Pulmonary artery endothelial cell (primary cell): ENCODE measurements around the gene MCM3. TPM values are rescaled to one million over a fixed set of nuclear protein-coding genes. Genes with fewer than 3 reads are reported as not detected.

ENCODE experiments used
- DNase-seq: peaks from one replicate; pipeline ENCODE4 v3.0.0-alpha.2; 2011; ENCODE audit warnings: low read depth, low spot score
- total RNA-seq: library from RNA; depleted of rRNA; stranded (reverse); fragments of >200 nt; gene quantifications from 2 replicates; pipeline ENCODE4 v1.2.3, GENCODE V29; 2014

MCM3 gene
- total RNA-seq, 1 donor from 2014 or later = 88.2 TPM

DNA sequence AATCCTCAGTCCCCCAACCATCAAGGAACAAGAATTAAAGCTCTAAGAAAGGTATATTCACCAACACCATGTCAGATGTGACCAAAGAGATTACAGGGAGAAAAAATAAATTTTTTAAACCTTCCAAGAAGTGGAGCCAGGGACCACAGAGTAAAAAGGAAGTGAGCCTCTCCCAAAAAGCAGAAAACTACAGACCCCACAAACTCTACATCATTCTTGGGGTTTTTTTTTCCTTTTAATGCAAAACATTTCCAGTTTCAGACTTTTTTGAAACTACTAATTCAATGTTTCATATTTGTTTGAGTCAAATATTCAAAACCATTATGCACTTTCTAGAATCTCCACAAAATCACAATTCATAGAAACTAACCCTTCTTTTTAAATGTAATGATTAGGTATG, 33.4 kb downstream of the MCM3 start:
- DNase-seq = no peak

DNA sequence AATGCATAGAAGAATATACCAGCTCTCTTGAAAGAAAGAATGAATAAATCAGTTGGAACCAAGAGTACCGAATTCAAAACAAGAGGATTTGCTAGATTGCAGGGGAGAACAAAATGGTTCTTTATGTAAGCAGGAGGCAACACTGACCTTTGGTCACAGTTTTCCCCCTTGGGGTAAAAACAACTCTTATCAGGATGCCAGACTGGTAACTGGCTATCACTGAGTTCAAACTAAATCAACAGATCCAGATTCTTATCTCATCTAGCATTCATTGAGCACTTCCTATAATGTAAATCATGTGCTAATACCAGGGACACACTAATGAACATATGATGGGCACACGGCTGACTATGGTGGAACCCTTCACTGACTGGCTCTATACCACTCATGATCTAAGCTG, 35.5 kb downstream of the MCM3 start:
- DNase-seq = no peak

DNA sequence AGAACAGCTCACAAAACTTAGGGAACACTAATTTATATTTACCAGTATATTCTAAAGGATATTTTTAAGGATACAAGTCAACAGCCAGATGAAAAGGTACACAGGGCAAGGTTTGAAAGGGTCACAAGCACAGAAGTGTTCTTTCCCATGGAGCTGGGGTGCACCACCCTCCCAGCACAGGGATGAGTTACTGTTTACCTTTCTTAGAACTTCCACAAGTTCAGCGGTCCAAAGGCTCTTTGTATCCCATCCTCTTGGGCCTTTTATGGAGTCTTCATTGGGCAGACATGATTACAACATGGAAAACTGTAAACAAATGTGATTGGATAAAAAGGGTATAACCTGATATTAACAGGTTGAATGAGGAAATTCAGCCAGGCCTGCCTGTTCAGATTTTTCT, 39.1 kb downstream of the MCM3 start:
- no peak for DNase-seq

- no peak for DNase-seq
These were observed 40.1 kb downstream of the MCM3 start, which contains the start of gene IL17F for GRCh38 chr6:52244400-52244799. Gene IL17F (minus strand): TSS chr6:52244500. CDS start chr6:52244429, 71 bp downstream.

GRCh38 chr6:52243282-52243893, 41.2 kb downstream of the MCM3 start:
- no peak for DNase-seq

DNA sequence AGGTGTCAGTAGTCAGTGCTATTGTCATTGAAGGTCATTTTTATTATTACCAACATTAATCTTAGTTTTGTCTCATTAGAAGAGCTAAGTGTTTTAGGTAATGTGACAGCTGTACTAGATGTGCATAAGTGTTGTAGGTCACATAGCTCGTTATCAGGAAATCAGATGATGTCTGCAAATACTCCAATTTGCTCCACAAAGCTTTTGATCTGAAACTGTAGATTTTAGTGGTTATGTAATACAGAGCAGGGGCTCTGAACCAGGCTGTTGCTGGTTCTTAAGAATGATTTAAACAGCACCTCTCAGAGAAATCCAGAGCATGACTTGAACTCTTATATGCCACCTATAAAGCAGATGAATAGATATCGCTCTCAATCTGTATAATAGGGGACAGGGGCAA, 42.7 kb downstream of the MCM3 start:
- no peak for DNase-seq

GRCh38 chr6:52233975-52234823, 50.3 kb downstream of the MCM3 start:
- DNase-seq = no peak

GRCh38 chr6:52233005-52233404, 51.5 kb downstream of the MCM3 start:
- DNase-seq = no peak

GRCh38 chr6:52231406-52232127, 53.0 kb downstream of the MCM3 start:
- no peak for DNase-seq

DNA sequence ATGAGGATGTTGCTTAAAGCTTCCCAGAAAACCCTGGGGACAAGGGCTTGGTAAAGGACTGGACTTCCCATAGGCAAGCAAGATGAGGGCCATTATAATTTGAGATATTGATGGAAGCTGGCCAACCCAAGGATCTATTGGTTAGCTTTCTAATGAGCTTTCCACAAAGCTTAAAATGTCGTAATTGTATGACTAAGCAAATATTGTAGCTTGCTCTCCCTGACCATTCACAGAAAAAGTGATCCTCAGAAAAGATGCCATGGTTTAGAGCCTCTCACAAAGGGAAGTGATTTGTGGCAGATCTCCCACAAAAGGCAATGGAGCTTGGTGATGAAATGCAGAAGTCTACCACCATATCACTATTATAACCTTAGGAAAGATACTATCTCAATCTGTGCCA, 53.9 kb downstream of the MCM3 start:
- DNase-seq = no peak

GRCh38 chr6:52227495-52227894, 57.0 kb downstream of the MCM3 start:
- no peak for DNase-seq

- DNase-seq = no peak
These were observed 63.2 kb downstream of the MCM3 start for GRCh38 chr6:52221302-52221701.

- no peak for DNase-seq
These were observed 66.8 kb downstream of the MCM3 start for GRCh38 chr6:52217761-52218160.

- no peak for DNase-seq
These were observed 67.5 kb downstream of the MCM3 start for GRCh38 chr6:52216932-52217575.

DNA sequence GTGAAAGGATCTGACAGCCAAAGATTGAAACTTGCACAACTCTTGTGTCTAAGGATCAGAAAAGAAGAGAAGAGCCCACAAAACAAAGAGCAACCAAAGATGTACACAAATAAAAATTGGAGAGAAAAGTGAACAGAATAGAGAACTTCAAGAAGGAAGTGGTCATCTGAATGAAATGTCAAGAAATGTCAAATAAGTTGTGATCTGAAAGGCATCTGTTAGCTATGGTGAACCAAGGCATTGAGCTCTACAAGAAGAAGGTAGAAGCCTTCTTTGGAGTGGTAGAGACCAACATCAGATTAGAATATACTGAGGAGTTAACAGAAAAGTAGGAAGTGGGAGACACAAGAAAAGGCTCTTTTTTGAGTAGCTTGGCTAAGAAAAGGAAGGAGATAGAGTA, 68.8 kb downstream of the MCM3 start:
- no peak for DNase-seq

Other genes with a start within 250 kb of the MCM3 start
- not detected in 2 replicates for gene PKHD1, start 197.1 kb downstream of the MCM3 start, total RNA-seq
- not detected in 2 replicates for gene IL17A, start 98.4 kb downstream of the MCM3 start, total RNA-seq
- not detected in 2 replicates for gene IL17F, start 40.2 kb downstream of the MCM3 start, total RNA-seq
- 4.2 and 7.5 TPM in 2 replicates for gene PAQR8, start 77.4 kb upstream of the MCM3 start, total RNA-seq
- 12.8 and 13.1 TPM in 2 replicates for gene EFHC1, start 135.6 kb upstream of the MCM3 start, total RNA-seq